NCI-H1436 treated with DMSO at 0.1 percent for 48 hours (cell line): ENCODE results near the gene NWD2.
"Not testable (repeated sequence)": the region's sequence is repeated elsewhere in the genome, so short reads cannot be mapped to it uniquely, and the experiment has no call there.

Source experiments
- DNase-seq: peaks from one replicate; lab custom pipeline; 2025; lab: John Stamatoyannopoulos, UW

NWD2 gene

DNA sequence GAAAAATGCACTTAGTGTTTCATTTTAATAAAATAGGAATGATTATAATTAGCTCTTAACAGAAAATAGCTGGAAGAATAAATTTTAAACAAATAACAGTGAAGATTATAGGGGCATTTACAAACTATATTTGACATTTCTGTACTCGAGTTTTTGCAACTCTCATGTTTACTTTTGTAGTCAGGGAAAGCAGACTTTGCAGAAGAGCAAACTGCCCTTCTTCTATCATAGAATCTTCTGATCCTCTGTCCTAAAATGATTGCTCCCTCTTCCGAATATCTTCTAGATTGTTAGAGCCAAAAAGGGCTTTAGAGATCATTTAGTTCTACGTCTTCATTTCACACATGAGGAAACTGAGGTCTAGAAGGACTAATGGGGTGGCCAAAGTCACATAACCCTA is 222.7 kb downstream of the NWD2 start:
- DNase-seq, result no peak

DNA sequence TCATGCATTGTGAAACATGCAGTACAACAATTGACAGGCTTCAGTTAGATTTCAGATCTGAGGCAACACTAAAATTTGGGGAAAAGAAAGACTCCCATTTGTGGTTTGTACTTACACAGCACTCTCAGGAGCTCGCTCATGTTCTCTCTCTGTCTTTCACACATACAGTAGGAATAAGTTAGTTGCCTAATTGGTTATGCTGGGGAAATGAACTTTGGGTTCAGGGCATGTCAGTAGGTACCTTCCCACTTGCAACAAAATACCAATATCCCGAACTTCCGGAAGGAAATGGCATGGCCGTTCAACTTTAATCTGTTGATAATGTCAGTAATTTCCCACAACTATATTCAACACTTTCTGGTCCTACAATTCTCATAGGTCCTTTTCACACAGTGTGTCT is 223.3 kb downstream of the NWD2 start:
- no peak for DNase-seq

DNA sequence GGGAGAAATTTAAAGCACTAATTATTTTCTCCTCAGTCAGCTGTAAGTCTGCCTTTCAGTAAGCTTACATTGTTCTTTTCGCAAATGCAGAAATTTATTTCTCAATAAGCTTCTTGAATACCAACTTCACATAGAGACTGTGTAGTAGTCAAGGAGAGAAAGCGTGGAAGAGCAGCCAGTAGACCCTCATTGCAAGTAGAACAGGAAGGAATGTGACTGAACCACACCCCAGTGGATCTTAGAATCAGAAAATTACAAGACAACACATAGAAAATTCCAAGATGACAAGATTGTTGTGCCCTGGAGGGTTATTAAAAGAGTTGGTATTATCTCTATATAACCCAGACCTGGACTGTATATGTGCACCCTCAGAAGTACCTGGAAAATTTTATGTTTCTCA is 224.7 kb downstream of the NWD2 start:
- DNase-seq, result no peak

DNA sequence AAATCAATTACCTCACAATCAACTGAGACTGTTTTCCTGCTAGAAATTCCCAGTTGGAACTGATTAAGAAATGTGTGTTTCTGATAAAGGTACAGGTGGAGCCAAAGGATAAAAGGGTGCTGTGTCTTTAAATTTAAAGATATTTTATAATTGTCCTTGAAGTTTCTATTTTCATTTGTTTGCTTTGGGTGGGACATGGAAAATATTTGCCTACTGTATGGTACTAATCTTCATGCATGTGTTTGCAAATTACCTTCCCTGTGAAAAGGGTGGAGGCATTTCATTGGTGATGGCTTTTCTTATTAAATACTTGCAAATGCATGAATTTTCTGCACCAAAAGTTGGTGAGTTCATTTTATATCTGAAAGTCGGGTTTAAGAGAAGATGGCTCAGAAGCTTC is 225.7 kb downstream of the NWD2 start:
- no peak for DNase-seq

- DNase-seq, result no peak
Observed at GRCh38 chr4:37471093-37471492, 226.6 kb downstream of the NWD2 start.

DNA sequence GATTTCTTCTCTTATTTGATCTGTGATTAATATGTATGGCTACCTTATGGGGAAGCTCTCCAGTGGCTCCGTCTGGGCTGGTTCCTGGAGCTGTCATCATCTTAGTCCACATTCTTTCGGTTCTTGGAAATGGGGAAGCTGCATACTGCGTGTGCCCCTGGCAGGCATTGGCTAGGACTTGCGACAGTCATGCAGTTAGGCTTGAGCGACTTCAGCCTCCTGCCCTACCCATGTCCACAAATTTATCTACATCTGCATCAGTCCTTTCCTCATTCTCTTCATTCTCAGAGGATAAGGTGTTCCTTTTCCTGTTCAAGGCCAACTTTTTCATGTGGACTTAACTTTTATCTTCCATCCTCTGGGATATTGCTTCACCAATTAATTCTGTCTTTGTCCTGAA is 227.4 kb downstream of the NWD2 start:
- DNase-seq, result no peak

- DNase-seq, result no peak
Observed at GRCh38 chr4:37473807-37474206, 229.3 kb downstream of the NWD2 start.

- DNase-seq, result no peak
Observed at GRCh38 chr4:37475087-37475486, 230.5 kb downstream of the NWD2 start.

DNA sequence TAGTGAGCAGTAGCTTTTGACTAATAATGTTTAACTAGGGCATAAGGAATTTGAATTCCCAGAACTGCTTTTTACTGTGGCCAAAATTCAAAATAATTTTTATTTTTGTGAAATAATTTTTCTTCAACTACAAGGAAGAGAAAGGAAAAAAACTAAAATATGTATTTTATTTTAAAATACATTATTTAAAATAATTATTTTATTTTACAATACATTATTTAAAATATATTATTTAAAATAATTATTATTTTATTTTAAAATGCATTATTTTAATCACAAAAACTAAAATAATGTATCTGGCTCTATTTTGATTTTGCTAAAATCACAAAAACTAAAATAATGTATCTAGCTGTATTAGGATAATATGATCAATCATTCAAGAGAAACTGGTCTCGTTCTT is 231.2 kb downstream of the NWD2 start:
- no peak for DNase-seq

DNA sequence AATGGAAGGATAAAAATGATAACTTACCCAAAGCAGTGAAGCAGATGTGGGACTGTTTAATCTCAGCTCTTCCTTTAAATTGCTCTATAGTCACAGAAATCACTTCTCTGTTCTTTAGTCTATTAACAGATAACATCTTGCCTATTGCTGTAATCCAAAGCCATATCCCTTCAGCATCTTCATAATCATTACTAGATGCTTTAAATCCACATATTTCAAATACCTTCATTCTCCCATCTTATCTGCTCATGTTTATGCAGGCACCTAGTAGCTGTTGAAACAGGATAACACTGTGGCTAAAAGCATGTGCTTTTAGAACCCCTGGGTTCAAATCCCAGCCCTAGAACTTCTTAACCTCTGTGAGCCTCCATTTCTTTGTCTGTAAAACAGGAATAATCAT is 231.7 kb downstream of the NWD2 start:
- DNase-seq, result no peak

- DNase-seq, result no peak
Observed at GRCh38 chr4:37476691-37477090, 232.1 kb downstream of the NWD2 start.

GRCh38 chr4:37477126-37477525 is 232.6 kb downstream of the NWD2 start:
- DNase-seq, result no peak

DNA sequence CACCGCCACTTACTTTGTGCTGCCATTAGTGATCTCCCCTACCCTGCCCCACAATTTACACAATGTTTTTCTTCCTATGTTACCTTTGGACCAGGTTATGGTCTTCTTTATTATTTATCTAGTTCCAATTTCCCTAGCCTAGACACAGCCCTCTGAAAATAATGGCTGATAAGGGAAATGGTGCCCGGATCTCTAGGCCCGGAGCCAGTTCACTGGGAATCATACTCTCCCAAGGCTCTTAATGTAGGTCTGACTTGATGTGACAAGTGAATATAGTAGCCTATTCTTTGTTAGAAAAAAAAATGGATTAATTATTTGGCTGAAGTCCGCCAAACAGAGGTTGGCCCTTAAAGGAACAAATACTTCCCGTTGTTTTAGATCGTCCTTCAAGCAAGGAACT is 233.6 kb downstream of the NWD2 start:
- no peak for DNase-seq

GRCh38 chr4:37480509-37480908 is 236.0 kb downstream of the NWD2 start:
- DNase-seq, result no peak

DNA sequence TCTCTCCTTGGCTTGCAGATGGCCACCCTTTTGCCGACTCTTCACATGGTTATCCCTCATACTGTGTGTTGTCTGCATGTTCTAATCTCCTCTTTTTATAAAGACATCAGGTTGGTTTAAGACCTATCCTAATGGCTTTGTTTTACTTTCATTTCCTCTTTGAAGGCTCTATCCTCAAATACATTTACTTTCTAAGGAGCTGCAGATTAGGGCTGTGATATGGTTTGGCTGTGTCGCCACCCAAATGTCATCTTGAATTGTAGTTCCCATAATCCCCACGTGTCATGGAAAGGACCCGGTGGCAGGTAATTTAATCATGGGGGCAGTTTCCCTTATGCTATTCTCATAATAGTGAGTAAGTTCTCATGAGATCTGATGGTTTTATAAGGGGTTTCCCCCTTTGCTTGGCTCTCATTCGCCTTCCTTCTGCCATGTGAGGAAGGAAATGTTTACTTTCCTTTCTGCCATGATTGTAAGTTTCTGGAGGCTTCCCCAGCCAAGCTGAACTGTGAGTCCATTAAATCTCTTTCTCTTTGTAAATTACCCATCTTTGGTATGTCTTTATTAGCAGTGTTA is 237.1 kb downstream of the NWD2 start:
- no peak for DNase-seq

- DNase-seq, result no peak
Observed at GRCh38 chr4:37482236-37482913, 237.8 kb downstream of the NWD2 start.

GRCh38 chr4:37483610-37484009 is 239.1 kb downstream of the NWD2 start:
- no peak for DNase-seq

GRCh38 chr4:37486166-37486565 is 241.6 kb downstream of the NWD2 start:
- no peak for DNase-seq

- DNase-seq, result no peak
Observed at GRCh38 chr4:37487668-37488067, 243.1 kb downstream of the NWD2 start.

DNA sequence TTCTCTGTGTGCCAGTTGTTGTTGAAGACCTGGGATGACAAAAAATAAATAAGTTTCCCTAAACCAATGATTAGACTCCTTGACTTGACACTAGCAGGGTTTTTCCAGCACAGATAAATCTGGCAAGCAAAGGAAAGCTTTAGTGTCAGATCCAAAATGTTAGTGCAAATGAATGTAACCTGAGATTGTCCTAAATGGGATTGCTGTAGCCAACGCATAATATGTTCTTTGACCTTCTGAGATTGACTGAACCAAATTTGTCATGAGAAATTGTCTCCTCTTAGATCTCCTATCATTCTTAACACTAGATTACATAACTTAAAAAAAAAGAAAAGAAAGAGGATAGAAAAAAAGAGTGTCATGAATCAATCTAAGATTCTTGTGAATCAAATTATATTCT is 245.2 kb downstream of the NWD2 start:
- no peak for DNase-seq

DNA sequence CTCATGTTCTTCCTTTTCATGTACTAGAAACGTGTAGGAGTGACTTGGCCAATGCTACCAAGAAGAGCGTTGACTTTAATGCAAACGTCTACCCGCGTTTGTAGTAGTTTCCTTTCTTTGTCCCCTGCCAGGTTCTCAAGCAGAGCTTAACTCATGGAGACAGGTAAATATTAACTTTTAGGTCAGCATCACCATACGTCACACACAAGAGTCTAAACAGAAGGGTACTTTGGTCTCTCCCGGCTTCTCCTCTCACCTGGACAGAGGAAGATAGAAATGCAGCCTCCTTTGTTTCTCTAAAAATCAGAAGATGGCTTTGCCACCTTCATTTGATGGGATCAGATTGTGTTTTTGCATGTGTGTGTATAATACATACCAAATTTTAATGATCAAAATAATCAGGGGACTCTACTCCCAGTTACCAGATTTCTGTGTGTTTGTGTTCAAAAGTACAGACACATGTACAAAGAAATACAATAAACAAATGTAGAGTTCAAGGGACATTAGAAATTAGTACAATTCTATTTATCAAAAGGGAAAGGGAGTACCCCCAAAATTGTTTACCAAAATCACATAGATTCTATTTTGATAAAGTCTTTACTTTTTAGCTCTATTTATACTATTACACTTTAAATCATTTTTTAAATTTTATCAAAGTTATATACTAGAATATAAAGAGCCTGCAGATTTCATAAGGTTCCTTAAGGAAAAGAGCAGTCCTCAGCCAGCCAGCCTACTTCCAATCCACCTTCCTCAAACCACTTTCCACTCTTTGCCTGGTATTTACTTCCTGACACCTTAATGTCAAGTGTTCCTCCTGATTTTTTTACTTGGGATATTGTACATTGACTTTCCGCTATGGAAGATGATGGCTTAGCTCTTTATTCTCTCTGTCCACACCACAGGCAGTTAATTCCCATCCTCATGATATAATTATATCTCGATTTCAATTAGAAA is 246.1 kb downstream of the NWD2 start:
- no peak for DNase-seq

- DNase-seq, result not testable (repeated sequence)
Observed at GRCh38 chr4:37495353-37495752, 250.8 kb downstream of the NWD2 start.
